GM19324 (cell line): ENCODE data around the gene STAT1.

ENCODE experiments used
- ATAC-seq: cut with Tn5 transposase; IDR thresholded peaks from one replicate; pipeline ENCODE4 v1.9.1; 2021; ENCODE audit warnings: mild to moderate bottlenecking, moderate library complexity; ENCODE audit not compliant: unreplicated experiment, low FRiP score

STAT1 gene

GRCh38 chr2:191032588-191033429, 18.8 kb upstream of the STAT1 start:
- ATAC-seq = no peak

GRCh38 chr2:191031256-191031655, 17.3 kb upstream of the STAT1 start:
- no peak for ATAC-seq

- ATAC-seq = peak; percentile 76
These were observed 16.7 kb upstream of the STAT1 start for GRCh38 chr2:191030521-191031154.

- no peak for ATAC-seq
These were observed 15.4 kb upstream of the STAT1 start for GRCh38 chr2:191029280-191029950.

- ATAC-seq = no peak
These were observed 12.4 kb upstream of the STAT1 start for GRCh38 chr2:191026377-191026776.

GRCh38 chr2:191025135-191025534, 11.2 kb upstream of the STAT1 start:
- no peak for ATAC-seq

GRCh38 chr2:191023235-191023679, 9.3 kb upstream of the STAT1 start:
- no peak for ATAC-seq

- peak; percentile 22 for ATAC-seq
These were observed 6.9 kb upstream of the STAT1 start for GRCh38 chr2:191020742-191021381.

- ATAC-seq = peak; percentile 86
These were observed 6.3 kb upstream of the STAT1 start for GRCh38 chr2:191020221-191020741.

- ATAC-seq = no peak
These were observed 5.4 kb upstream of the STAT1 start for GRCh38 chr2:191019376-191019775.

- no peak for ATAC-seq
These were observed 4.7 kb upstream of the STAT1 start for GRCh38 chr2:191018643-191019119.

GRCh38 chr2:191018048-191018447, 4.1 kb upstream of the STAT1 start:
- no peak for ATAC-seq

GRCh38 chr2:191015831-191016230, 1.9 kb upstream of the STAT1 start:
- ATAC-seq = no peak

GRCh38 chr2:191015239-191015638, 1.3 kb upstream of the STAT1 start:
- no peak for ATAC-seq

- ATAC-seq = no peak
These were observed 666 bp upstream of the STAT1 start for GRCh38 chr2:191014653-191015020.

GRCh38 chr2:191013682-191013931, 364 bp downstream of the STAT1 start:
- no peak for ATAC-seq

- ATAC-seq = no peak
These were observed 908 bp downstream of the STAT1 start for GRCh38 chr2:191012845-191013681.

- ATAC-seq = no peak
These were observed 1.6 kb downstream of the STAT1 start for GRCh38 chr2:191012346-191012745.

- ATAC-seq = no peak
These were observed 2.8 kb downstream of the STAT1 start for GRCh38 chr2:191010887-191011885.
